COLO829 (cell line): ENCODE data around the gene XCL2.
"Not testable (repeated sequence)": the region's sequence is repeated elsewhere in the genome, so short reads cannot be mapped to it uniquely, and the experiment has no call there.

Experiments
- DNase-seq: peaks from one replicate; pipeline ENCODE4 v3.0.0; 2012; ENCODE audit warnings: low spot score

The XCL2 gene, protein sequence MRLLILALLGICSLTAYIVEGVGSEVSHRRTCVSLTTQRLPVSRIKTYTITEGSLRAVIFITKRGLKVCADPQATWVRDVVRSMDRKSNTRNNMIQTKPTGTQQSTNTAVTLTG

GRCh38 chr1:168543840-168544498, at the start of gene XCL2:
TSS of gene XCL2 (minus strand) at chr1:168543997. CDS start at chr1:168543964, 33 bp downstream.
- not testable (repeated sequence) for DNase-seq

- DNase-seq = no peak
Measured at GRCh38 chr1:168591641-168592250, 47.9 kb upstream of the XCL2 start.

DNA sequence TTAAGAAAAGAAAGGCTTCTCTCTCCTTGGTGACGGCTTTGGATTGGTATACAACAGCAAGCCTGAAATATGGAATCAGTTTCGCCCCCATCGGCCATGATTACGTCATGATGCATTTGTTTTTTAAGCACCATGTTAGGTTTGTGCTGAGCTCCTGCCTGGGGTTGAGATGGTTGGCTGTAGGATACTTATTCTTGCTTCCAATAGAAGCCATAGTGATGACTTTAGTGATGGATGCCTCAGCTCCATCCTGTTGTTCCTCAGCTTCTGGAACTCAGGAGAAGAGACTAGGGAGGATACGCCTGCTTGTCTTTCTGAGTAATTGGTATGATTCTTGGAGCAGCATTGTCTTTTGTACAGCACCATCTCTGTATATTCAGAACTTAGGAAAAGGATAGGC, 47.3 kb upstream of the XCL2 start:
- DNase-seq = no peak

GRCh38 chr1:168589167-168589566, 45.4 kb upstream of the XCL2 start:
- no peak for DNase-seq

GRCh38 chr1:168585937-168586336, 42.1 kb upstream of the XCL2 start:
- no peak for DNase-seq

GRCh38 chr1:168585191-168585590, 41.4 kb upstream of the XCL2 start:
- peak; percentile 92 for DNase-seq

GRCh38 chr1:168583571-168583970, 39.8 kb upstream of the XCL2 start:
- no peak for DNase-seq

DNA sequence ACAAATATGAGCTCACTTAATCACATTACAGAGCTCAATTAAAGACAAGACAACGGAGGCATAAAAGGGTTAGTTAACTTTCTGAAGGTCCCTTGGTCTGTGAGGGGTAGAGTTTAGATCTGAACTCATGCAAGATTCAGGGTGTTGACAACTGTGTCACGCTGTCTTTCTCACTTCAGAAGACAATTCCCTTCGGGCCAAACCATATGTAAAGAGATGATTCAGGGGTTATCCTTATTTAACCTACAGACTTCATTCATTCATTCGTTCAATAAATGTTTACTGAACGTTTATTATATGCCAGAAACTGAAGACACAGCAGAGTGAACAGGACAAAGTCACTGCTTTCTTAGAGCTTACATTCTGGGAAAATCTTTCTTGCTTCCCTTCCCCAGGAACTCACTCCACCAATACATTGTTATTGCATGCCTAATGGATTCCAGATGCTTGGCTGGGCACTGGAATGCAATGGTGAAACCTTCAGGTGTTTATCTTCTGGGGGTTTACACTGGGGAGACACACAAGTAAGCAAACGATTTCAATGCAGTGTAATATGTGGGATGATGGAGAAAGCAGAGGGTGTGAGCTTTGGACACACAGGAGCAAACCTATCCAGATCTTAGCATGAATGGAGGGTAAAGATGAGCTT, 39.0 kb upstream of the XCL2 start:
- DNase-seq = no peak

- DNase-seq = no peak
Measured at GRCh38 chr1:168581817-168582572, 38.2 kb upstream of the XCL2 start.

DNA sequence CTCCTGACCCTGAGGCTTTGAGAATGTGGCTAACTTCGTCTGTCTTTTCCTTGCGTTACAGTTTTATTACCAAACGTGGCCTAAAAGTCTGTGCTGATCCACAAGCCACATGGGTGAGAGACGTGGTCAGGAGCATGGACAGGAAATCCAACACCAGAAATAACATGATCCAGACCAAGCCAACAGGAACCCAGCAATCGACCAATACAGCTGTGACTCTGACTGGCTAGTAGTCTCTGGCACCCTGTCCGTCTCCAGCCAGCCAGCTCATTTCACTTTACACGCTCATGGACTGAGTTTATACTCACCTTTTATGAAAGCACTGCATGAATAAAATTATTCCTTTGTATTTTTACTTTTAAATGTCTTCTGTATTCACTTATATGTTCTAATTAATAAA, 37.2 kb upstream of the XCL2 start:
- not testable (repeated sequence) for DNase-seq

GRCh38 chr1:168580290-168580689, 36.5 kb upstream of the XCL2 start:
- DNase-seq = not testable (repeated sequence)

DNA sequence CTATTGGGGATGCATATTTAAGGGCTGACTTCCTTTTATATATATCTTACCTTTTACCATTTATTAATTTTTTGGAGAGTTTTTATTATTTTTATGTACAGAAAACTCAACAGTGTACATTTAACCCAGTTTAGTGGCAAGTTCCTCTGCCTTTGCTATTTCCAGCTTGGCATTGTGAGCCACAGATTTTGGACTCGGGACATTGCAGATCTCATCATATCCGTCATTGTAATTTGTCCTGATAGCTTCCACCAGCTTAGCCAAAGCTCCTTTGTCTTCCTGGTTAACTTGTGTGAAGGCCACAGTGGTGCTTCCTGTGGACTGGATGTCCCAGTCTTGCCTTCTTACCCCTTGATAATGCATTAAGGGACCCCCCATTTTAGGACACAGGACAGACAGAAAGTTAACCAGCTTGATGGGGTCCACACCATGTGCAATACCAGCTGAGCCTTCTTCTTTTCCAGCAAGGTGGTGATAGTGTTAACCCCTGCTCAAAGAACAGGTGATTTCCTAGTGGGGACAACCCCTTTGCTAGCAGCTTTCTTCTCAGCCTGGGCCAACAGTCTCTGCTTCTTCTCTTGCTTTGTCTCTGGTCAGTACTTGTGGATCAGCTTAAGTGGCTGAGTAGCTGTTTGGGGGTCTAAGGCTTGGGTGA, 34.9 kb upstream of the XCL2 start:
- not testable (repeated sequence) for DNase-seq

DNA sequence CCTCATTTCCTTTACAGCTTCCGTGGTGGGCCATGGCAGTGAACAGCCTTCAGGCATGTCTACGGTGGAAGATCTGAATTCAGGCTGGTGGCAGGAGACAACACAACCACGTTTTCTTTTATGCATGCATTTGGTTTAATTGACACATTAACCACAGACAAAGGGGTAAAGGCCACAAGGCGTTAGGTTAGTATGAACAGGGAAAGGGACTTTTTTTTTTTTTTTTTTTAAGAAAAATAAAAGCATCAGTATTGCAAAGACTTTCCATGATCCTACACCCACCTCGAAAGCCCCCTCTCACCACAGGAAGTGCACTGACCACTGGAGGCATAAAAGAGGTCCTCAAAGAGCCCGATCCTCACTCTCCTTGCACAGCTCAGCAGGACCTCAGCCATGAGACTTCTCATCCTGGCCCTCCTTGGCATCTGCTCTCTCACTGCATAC, 32.5 kb upstream of the XCL2 start, which contains the start of gene XCL1:
XCL1 (plus strand) TSS at position 361 of the 444 bp plus-strand sequence; CDS start at position 394, 33 bp downstream.
- DNase-seq = not testable (repeated sequence)

GRCh38 chr1:168574234-168574633, 30.4 kb upstream of the XCL2 start:
- not testable (repeated sequence) for DNase-seq

DNA sequence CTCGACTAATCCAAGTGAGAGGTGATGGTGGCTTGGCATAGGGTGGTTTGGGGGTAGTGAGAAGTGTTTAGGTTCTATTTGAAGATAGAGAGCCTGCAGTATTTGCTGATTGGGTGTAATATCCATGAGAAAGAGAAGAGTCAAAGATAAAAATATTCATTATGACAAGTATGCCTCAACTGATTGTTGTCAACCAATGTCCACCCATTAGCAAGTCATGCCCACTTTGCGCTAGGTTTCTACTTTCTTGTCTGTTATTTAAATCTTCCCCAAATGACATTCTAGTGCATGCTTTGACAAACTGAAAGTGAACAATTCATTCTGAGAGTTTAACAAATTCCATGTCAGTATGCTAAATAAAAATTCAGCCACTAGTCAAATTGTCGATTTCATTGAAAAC, 28.8 kb upstream of the XCL2 start:
- DNase-seq = no peak

DNA sequence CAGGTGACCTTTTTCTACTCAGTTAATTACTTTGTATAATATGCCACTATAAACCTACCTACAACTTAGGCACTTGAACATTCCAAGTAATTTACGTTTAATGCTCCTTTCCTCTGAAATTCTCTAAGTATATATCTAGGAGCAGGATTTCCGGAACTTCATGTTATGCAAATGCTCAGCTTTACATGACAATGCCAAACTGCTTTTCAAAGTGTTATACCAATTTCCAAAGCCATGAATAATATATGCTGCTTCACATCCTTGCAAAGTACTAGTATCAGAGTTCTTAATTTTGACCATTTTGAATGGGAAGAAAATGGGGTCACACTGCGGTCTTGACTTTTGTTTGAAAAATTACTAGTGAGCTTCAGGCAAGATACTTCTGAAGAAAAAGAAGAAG, 26.9 kb upstream of the XCL2 start:
- DNase-seq = no peak

- DNase-seq = no peak
Measured at GRCh38 chr1:168568346-168568745, 24.5 kb upstream of the XCL2 start.

DNA sequence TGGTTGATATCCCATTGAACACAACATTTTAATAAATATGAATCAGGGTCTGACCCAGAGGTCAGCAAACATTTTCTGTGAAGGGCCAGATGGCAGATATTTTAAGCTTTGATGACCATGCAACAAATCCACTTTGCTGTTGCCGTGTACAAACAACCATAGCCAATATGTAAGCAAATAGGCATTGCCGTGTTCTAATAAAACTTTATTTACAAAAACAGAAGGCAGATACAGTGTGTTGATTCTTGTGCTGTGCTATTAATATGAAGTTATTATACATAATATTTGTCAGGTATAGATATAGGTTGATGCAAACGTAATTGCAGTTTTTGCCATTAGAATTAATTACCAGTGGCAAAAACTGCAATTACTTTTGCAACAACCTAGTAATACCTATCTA, 23.8 kb upstream of the XCL2 start:
- DNase-seq = no peak

DNA sequence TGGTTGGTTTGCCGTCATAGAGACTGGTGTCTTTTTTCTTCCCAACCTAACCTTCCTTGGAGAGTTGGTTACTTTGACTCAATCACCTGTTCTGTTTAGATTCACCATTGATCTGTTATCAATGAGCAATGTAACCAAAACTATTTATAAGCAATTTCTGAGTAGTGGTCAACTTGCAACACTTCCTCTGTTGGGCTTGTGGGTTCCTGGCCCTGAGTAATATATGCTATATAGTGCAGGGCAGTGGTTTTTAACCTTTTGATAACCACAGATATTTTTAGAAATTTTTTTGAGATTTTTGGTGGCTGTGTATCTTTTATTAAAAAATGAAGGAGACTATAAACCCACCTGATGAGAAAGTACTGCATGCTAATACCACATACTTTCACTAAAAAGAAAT, 23.2 kb upstream of the XCL2 start:
- no peak for DNase-seq

DNA sequence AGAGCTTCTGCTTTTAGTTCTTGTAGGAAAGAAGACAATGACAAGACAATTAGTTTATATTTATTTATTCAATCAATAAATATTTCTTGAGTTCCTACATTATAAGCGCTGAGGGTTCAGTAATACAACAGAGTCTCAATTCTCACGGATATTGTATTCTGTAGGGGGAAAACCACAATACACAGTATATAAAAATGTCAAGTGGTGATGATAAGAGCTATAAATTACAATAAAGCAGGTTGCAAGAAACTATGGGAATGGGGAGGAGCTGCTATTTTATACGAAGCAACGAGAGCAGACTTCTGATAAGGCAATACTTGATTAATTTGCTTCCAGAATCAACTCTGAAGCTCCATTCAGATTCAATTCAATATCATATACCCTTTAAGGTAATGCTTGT, 22.0 kb upstream of the XCL2 start:
- no peak for DNase-seq

- DNase-seq = no peak
Measured at GRCh38 chr1:168561989-168562388, 18.2 kb upstream of the XCL2 start.

DNA sequence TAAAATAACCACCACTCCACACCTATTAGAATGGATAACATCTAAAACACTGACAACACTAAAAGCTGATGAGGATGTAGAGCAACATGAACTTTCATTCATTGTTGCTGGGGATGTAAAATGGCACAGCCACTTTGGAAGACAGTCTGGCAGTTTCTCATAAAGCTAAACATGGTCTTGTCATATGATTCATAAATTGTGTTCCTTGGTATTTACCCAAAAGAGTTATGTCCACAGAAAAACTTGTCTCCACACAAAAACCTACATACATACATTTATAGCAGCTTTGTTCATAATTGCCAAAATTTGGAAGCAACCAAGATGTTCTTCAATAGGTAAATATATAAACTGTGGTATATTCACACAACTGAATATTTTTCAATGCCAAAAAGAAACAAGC, 16.6 kb upstream of the XCL2 start:
- no peak for DNase-seq
